NCI-H187 (cell line): ENCODE data around the gene ITPRIP.

Experiments used
- DNase-seq, 2 experiments: peaks; one replicate each; lab custom pipeline; 2025; lab: John Stamatoyannopoulos, UW

The ITPRIP gene

GRCh38 chr10:104340641-104341040 lies 2.4 kb upstream of the ITPRIP start:
- DNase-seq, result no peak

GRCh38 chr10:104340111-104340526 lies 1.9 kb upstream of the ITPRIP start:
- DNase-seq, result no peak

- no peak for DNase-seq
Observed at GRCh38 chr10:104339469-104340110, 1.3 kb upstream of the ITPRIP start.

GRCh38 chr10:104337521-104337984 lies 712 bp downstream of the ITPRIP start:
- DNase-seq, result no peak

- no peak for DNase-seq
Observed at GRCh38 chr10:104336821-104337467, 1.3 kb downstream of the ITPRIP start.

GRCh38 chr10:104334965-104335650 lies 3.2 kb downstream of the ITPRIP start:
- peak; percentile 7 to 20 for DNase-seq

GRCh38 chr10:104334561-104334960 lies 3.7 kb downstream of the ITPRIP start:
- DNase-seq, result no peak

GRCh38 chr10:104333728-104334373 lies 4.4 kb downstream of the ITPRIP start:
- DNase-seq, result peak in 1 of 2 experiments; percentile 11

- no peak for DNase-seq
Observed at GRCh38 chr10:104333032-104333727, 5.1 kb downstream of the ITPRIP start.

GRCh38 chr10:104332243-104333031 lies 5.8 kb downstream of the ITPRIP start:
- no peak for DNase-seq

- no peak for DNase-seq
Observed at GRCh38 chr10:104331208-104331838, 6.9 kb downstream of the ITPRIP start.

GRCh38 chr10:104330168-104331110 lies 7.8 kb downstream of the ITPRIP start:
- no peak for DNase-seq

GRCh38 chr10:104329735-104330134 lies 8.5 kb downstream of the ITPRIP start:
- no peak for DNase-seq

- no peak for DNase-seq
Observed at GRCh38 chr10:104328896-104329710, 9.2 kb downstream of the ITPRIP start.

- DNase-seq, result no peak
Observed at GRCh38 chr10:104328646-104328895, 9.7 kb downstream of the ITPRIP start.

GRCh38 chr10:104327745-104328645 lies 10.3 kb downstream of the ITPRIP start:
- no peak for DNase-seq

- DNase-seq, result no peak
Observed at GRCh38 chr10:104326991-104327610, 11.2 kb downstream of the ITPRIP start.
